ENCODE data around the gene SNX25.

DNA sequence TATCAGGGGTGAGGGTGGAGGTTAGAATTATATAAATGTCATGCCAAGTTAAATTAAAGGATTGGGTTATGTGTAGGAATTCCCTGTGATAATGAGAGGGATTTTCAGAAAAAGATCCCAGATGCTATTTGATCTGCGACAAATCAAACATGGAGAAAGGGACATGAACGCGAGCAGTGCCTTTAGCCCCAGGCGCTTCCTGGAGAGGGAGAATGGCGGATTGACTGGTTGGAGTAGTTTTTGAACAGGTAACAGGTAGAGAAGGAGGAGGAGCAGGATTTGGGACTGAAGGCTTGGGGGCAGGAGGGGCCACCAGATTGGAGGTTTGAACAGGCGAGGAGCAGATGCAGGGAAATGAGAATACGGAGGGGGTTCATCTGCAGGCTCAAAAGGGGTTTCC is 119.2 kb downstream of the SNX25 start:
- TF ChIP-seq POLR2A (IDR thresholded peaks at IDR 0.05; ENCODE audit: low read depth, low read length) (no peak), POLR2AphosphoS5 (IDR thresholded peaks at IDR 0.05; ENCODE audit: low read depth, low read length) (no peak)
